GM12865 (cell line): ENCODE results near the gene FAM131B.

Source experiments
- DNase-seq: peaks from one replicate; pipeline ENCODE4 v3.0.0; 2010; ENCODE audit warnings: low read depth
- H3K4me3 ChIP-seq: 2 replicates; pipeline ENCODE4 v1.5.1; 2011; ENCODE audit warnings: mild to moderate bottlenecking, low read depth, low read length, control low read depth
- CTCF ChIP-seq: IDR thresholded peaks from 2 replicates; pipeline ENCODE4 v1.5.1; 2011; ENCODE audit warnings: low read length, control low read depth, low read depth, inconsistent platforms; ENCODE audit not compliant: insufficient read depth; ENCODE audit errors: missing control alignments

The FAM131B gene

DNA sequence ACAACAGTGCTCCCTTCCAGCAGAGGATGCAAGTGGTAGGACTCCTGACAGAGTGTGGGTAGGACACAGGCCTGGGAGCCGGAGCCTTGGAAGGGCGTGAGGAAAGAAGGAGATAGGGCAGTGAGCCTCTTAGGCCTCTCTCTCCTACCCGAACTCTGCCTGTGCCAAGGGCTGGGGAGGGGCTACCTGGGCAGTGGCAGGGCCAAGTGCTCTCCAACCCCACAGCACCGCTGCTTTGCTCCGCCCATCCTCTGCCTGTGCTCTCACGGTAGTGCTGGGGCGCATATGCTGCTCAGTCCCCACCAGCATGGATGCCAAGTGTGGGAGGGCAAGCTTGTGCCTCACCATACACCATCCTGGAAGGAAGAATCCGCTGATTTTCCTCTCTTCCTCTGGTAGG is 7.5 kb downstream of the FAM131B start:
- no peak for TF ChIP-seq CTCF
- no peak overlapping the region for H3K4me3 ChIP-seq
- no peak for DNase-seq

GRCh38 chr7:143354376-143354775 is 8.1 kb downstream of the FAM131B start:
- H3K4me3 ChIP-seq: no peak overlapping the region
- TF ChIP-seq CTCF: no peak
- no peak for DNase-seq

GRCh38 chr7:143352531-143353002 is 9.9 kb downstream of the FAM131B start:
- DNase-seq: no peak
- no peak overlapping the region for H3K4me3 ChIP-seq
- TF ChIP-seq CTCF: no peak

DNA sequence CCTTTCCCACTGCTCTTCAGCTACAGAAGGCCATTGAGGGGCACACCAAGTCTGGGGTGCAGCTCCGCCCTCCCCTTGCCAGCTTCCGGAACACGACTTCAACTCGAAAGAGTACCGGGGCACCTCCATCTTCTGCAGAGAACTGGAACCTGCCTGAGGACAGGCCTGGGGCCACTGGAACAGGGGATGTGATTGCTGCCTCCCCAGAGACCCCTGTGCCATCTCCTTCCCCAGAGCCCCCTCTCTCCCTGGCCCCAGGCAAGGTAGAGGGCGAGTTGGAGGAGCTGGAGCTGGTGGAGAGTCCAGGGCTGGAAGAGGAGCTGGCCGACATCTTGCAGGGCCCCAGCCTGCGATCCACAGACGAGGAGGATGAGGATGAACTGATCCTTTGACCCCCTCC is 10.9 kb downstream of the FAM131B start:
- no peak for DNase-seq
- no peak for TF ChIP-seq CTCF
- H3K4me3 ChIP-seq: no peak overlapping the region

- DNase-seq: no peak
- TF ChIP-seq CTCF: no peak
- no peak overlapping the region for H3K4me3 ChIP-seq
Observed at GRCh38 chr7:143351060-143351459, 11.5 kb downstream of the FAM131B start.

DNA sequence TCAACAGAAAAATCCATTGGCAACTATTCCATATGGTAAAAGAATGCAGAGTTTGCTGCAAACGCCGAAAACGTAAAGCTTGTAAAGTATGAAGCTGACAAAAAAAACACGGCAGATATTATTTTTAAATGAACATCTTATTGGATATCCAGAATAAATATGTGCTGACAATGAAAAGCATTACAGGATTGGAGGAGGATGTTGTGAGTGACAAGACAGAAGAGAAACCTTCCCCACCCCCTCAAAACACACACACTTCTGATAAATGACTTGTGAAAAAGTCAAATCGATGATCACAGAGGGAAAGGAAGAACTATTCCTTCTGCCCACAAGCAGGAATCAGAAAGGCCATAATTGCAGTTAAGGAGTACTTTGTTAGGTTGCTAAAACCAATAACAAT is 14.6 kb downstream of the FAM131B start:
- DNase-seq: no peak
- no peak overlapping the region for H3K4me3 ChIP-seq
- TF ChIP-seq CTCF: no peak

DNA sequence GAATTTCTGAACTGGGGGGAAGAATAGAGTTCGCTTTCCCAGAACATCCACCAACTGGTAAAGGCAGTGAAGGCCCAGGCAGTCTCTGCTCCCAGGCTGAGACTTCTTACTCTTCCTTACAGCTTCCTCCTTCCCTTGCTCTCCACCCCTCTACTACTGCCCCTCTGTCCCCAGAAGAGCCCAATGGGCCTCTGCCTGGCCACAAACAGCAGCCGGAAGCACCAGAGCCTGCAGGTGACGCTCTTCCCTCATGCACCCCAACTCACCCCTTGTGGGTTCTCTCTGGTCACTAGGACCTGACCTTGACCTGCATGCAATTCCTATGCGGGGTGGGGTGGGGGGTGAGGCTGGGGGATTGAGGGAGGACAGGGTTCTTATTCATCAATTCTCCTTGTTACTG is 16.5 kb downstream of the FAM131B start:
- no peak for TF ChIP-seq CTCF
- DNase-seq: no peak
- H3K4me3 ChIP-seq: no peak overlapping the region
